ENCODE measurements around the gene GBP6.

The GBP6 gene

GRCh38 chr1:89363638-89364536, at the start of gene GBP6:
Gene GBP6 (plus strand): TSS chr1:89364059. CDS start chr1:89368552, 4,493 bp downstream.
- ATAC-seq (ENCODE audit: low read depth) (peak; percentile 79), DNase-seq (ENCODE audit: low spot score) (no peak)
- Histone ChIP-seq H3K4me1 (ENCODE audit: insufficient read depth, poor library complexity, severe bottlenecking) (peaks cover 9% of the 10 kb centered on the region), H3K27me3 (ENCODE audit: insufficient read depth, poor library complexity, severe bottlenecking) (no peaks in the 10 kb centered on the region), H3K9me3 (ENCODE audit: severe bottlenecking) (no peaks in the 10 kb centered on the region), H3K4me3 (ENCODE audit: severe bottlenecking) (no peak within 1 kb of the TSS), H3K36me3 (ENCODE audit: low read depth) (no peaks in the 10 kb centered on the region), H3K27ac (ENCODE audit: poor library complexity, severe bottlenecking) (no peak within 1 kb of the TSS)
- TF ChIP-seq CTCF (IDR thresholded peaks at IDR 0.05; ENCODE audit: poor library complexity, severe bottlenecking) = no peak

- Histone ChIP-seq H3K4me3 (ENCODE audit: severe bottlenecking) (no peak overlapping the region), H3K36me3 (ENCODE audit: low read depth) (no peaks in the 10 kb centered on the region), H3K27ac (ENCODE audit: poor library complexity, severe bottlenecking) (no peak overlapping the region), H3K4me1 (ENCODE audit: insufficient read depth, poor library complexity, severe bottlenecking) (no peaks in the 10 kb centered on the region), H3K27me3 (ENCODE audit: insufficient read depth, poor library complexity, severe bottlenecking) (no peaks in the 10 kb centered on the region), H3K9me3 (ENCODE audit: severe bottlenecking) (no peaks in the 10 kb centered on the region)
- no peak for DNase-seq (ENCODE audit: low spot score)
- no peak for TF ChIP-seq CTCF (IDR thresholded peaks at IDR 0.05; ENCODE audit: poor library complexity, severe bottlenecking)
- ATAC-seq (ENCODE audit: low read depth) = no peak
Measured at GRCh38 chr1:89322402-89322801, 41.5 kb upstream of the GBP6 start.

- no peak overlapping the region for H3K27ac ChIP-seq (ENCODE audit: poor library complexity, severe bottlenecking)
- ATAC-seq (ENCODE audit: low read depth) = no peak
- H3K27me3 ChIP-seq (ENCODE audit: insufficient read depth, poor library complexity, severe bottlenecking) = no peaks in the 10 kb centered on the region
Measured at GRCh38 chr1:89331890-89332289, 32.0 kb upstream of the GBP6 start.

GRCh38 chr1:89332461-89332860, 31.4 kb upstream of the GBP6 start:
- DNase-seq (ENCODE audit: low spot score) = no peak
- Histone ChIP-seq H3K27ac (ENCODE audit: poor library complexity, severe bottlenecking) (no peak overlapping the region), H3K9me3 (ENCODE audit: severe bottlenecking) (no peaks in the 10 kb centered on the region), H3K36me3 (ENCODE audit: low read depth) (no peaks in the 10 kb centered on the region), H3K4me1 (ENCODE audit: insufficient read depth, poor library complexity, severe bottlenecking) (no peaks in the 10 kb centered on the region), H3K27me3 (ENCODE audit: insufficient read depth, poor library complexity, severe bottlenecking) (no peaks in the 10 kb centered on the region), H3K4me3 (ENCODE audit: severe bottlenecking) (no peak overlapping the region)
- no peak for TF ChIP-seq CTCF (IDR thresholded peaks at IDR 0.05; ENCODE audit: poor library complexity, severe bottlenecking)
- no peak for ATAC-seq (ENCODE audit: low read depth)

More at GRCh38 chr1:89331890-89332289, 32.0 kb upstream of the GBP6 start:
- Histone ChIP-seq H3K4me1 (ENCODE audit: insufficient read depth, poor library complexity, severe bottlenecking) (no peaks in the 10 kb centered on the region), H3K36me3 (ENCODE audit: low read depth) (no peaks in the 10 kb centered on the region), H3K4me3 (ENCODE audit: severe bottlenecking) (no peak overlapping the region), H3K9me3 (ENCODE audit: severe bottlenecking) (no peaks in the 10 kb centered on the region)
- DNase-seq (ENCODE audit: low spot score) = no peak
- TF ChIP-seq CTCF (IDR thresholded peaks at IDR 0.05; ENCODE audit: poor library complexity, severe bottlenecking) = no peak

- no peak for DNase-seq (ENCODE audit: low spot score)
- no peak overlapping the region for H3K4me3 ChIP-seq (ENCODE audit: severe bottlenecking)
- no peaks in the 10 kb centered on the region for H3K27me3 ChIP-seq (ENCODE audit: insufficient read depth, poor library complexity, severe bottlenecking)
- no peak overlapping the region for H3K27ac ChIP-seq (ENCODE audit: poor library complexity, severe bottlenecking)
- H3K36me3 ChIP-seq (ENCODE audit: low read depth) = no peaks in the 10 kb centered on the region
- ATAC-seq (ENCODE audit: low read depth) = no peak
- H3K4me1 ChIP-seq (ENCODE audit: insufficient read depth, poor library complexity, severe bottlenecking) = no peaks in the 10 kb centered on the region
- no peaks in the 10 kb centered on the region for H3K9me3 ChIP-seq (ENCODE audit: severe bottlenecking)
- TF ChIP-seq CTCF (IDR thresholded peaks at IDR 0.05; ENCODE audit: poor library complexity, severe bottlenecking) = no peak
Measured at GRCh38 chr1:89335486-89335885, 28.4 kb upstream of the GBP6 start.
